Measurements from ENCODE around the gene ZYX. TPM values are rescaled to one million over a fixed set of nuclear protein-coding genes. Genes with fewer than 3 reads are reported as not detected.
A peak's percentile ranks its signal among the peaks of the same experiment; 100 is the strongest.

ZYX gene
- total RNA-seq, 1 donor: 48.4 TPM

GRCh38 chr7:143384661-143385631, 3.8 kb downstream of the ZYX start:
- H3K4me3 ChIP-seq (ENCODE audit: low read depth, low read length): peak overlapping the region; percentile 84
- TF ChIP-seq, protein P1, sequence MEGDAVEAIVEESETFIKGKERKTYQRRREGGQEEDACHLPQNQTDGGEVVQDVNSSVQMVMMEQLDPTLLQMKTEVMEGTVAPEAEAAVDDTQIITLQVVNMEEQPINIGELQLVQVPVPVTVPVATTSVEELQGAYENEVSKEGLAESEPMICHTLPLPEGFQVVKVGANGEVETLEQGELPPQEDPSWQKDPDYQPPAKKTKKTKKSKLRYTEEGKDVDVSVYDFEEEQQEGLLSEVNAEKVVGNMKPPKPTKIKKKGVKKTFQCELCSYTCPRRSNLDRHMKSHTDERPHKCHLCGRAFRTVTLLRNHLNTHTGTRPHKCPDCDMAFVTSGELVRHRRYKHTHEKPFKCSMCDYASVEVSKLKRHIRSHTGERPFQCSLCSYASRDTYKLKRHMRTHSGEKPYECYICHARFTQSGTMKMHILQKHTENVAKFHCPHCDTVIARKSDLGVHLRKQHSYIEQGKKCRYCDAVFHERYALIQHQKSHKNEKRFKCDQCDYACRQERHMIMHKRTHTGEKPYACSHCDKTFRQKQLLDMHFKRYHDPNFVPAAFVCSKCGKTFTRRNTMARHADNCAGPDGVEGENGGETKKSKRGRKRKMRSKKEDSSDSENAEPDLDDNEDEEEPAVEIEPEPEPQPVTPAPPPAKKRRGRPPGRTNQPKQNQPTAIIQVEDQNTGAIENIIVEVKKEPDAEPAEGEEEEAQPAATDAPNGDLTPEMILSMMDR (IDR thresholded peaks at IDR 0.05; ENCODE audit: insufficient read depth, low read length): no peak
- DNase-seq (ENCODE audit: low read depth): no peak

GRCh38 chr7:143385891-143386781, 5.0 kb downstream of the ZYX start:
- no peak for DNase-seq (ENCODE audit: low read depth)
- peak overlapping the region; percentile 41 for H3K4me3 ChIP-seq (ENCODE audit: low read depth, low read length)
- TF ChIP-seq, protein P1 (IDR thresholded peaks at IDR 0.05; ENCODE audit: insufficient read depth, low read length): no peak

DNA sequence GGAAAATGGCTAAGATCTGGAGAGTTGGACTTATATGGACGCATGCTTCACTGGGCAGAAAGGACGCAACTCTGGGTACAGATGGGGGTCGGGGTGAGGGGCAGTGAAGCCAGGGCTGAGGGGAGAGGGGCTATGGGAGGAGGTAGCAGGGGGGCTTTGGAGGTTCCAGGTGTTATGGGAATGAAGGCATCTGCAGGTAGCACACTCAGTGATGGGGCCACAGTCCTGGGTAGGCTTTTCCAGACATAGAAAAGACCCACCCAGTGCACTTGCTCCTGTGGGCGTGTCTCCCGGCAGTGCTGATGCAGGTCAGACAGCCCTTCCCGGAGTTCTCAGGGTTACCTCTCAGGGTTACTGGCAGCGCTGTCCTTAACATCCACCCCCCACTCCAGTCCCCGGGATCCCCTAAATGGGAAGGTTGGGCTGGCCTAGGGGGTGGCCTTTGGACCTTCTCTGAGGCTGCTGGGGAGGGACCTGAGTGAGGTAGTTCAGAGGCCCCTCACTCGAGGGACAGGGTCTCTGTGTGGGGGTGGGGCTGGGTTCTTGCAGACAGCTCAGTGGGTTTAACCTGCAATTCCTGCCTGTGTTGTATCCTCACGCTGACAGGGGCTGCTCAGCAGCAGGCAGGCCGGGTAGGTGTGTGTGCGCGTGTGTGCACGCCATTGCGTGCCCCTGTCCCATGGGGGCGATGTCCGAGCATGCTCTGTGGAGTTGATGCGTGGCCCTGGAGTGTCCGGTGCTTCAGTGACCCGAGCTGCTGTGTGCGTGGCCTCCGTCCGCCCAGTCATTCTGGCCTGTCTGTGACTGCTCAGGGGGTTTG, 6.2 kb downstream of the ZYX start:
- DNase-seq (ENCODE audit: low read depth): no peak
- no peak overlapping the region for H3K4me3 ChIP-seq (ENCODE audit: low read depth, low read length)
- TF ChIP-seq, protein P1 (IDR thresholded peaks at IDR 0.05; ENCODE audit: insufficient read depth, low read length): no peak

DNA sequence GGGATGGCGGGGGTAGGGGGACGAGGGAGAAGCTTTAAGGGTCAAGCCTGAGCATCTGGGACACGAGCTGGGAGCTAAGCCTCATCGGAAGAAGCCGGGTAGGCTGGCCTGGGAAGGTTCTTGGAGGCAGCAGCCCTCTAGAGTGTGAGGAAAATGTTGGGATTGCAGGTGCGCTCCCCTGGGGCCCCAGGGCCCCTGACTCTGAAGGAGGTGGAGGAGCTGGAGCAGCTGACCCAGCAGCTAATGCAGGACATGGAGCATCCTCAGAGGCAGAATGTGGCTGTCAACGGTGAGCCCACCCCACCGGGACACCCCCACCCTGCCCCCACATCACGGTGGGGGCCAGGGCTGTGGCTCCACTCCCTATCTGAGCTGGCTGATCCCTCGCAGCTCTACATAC, 6.9 kb downstream of the ZYX start:
- TF ChIP-seq, protein P1 (IDR thresholded peaks at IDR 0.05; ENCODE audit: insufficient read depth, low read length): no peak
- DNase-seq (ENCODE audit: low read depth): no peak
- H3K4me3 ChIP-seq (ENCODE audit: low read depth, low read length): no peak overlapping the region

- TF ChIP-seq, protein P1 (IDR thresholded peaks at IDR 0.05; ENCODE audit: insufficient read depth, low read length): no peak
- no peak for DNase-seq (ENCODE audit: low read depth)
- no peak overlapping the region for H3K4me3 ChIP-seq (ENCODE audit: low read depth, low read length)
Observed at GRCh38 chr7:143388491-143389101, 7.5 kb downstream of the ZYX start.

All from fibroblast of the aortic adventitia (primary cell).